Nephron (organoid): Measurements from ENCODE around the gene HSDL1.
"Not testable (repeated sequence)": the region's sequence is repeated elsewhere in the genome, so short reads cannot be mapped to it uniquely, and the experiment has no call there.

Source experiments
- H3K27ac Mint-ChIP-seq, 3 experiments: 2 replicates each; pipeline ENCODE4 v1.8.0; 2020; ENCODE audit warnings: mixed read lengths in 3 of 3, mild to moderate bottlenecking in 2 of 3, moderate library complexity in 1 of 3
- H3K27me3 Mint-ChIP-seq: 2 replicates; pipeline ENCODE4 v1.8.0; 2021; ENCODE audit warnings: low read depth, mild to moderate bottlenecking, moderate library complexity, mixed read lengths
- H3K36me3 Mint-ChIP-seq: 2 replicates; pipeline ENCODE4 v1.8.0; 2020; ENCODE audit warnings: low read depth, mixed read lengths
- H3K4me1 Mint-ChIP-seq: 2 replicates; pipeline ENCODE4 v1.8.0; 2020; ENCODE audit warnings: mixed read lengths
- H3K4me3 Mint-ChIP-seq, 3 experiments: 2 replicates each; pipeline ENCODE4 v1.8.0; 2020; ENCODE audit warnings: mild to moderate bottlenecking in 3 of 3, mixed read lengths in 3 of 3, moderate library complexity in 2 of 3
- H3K9me3 Mint-ChIP-seq: 2 replicates; pipeline ENCODE4 v1.8.0; 2020; ENCODE audit warnings: mixed read lengths
- TF ChIP-seq, protein P1 (sequence below), 3 experiments: fragments of 200-600 bp; sonication (generic); IDR thresholded peaks; one replicate each; pipeline ENCODE4 v1.5.0; 2021; ENCODE audit warnings: antibody characterized with exemption in 3 of 3; ENCODE audit not compliant: unreplicated experiment in 3 of 3

HSDL1 gene

DNA sequence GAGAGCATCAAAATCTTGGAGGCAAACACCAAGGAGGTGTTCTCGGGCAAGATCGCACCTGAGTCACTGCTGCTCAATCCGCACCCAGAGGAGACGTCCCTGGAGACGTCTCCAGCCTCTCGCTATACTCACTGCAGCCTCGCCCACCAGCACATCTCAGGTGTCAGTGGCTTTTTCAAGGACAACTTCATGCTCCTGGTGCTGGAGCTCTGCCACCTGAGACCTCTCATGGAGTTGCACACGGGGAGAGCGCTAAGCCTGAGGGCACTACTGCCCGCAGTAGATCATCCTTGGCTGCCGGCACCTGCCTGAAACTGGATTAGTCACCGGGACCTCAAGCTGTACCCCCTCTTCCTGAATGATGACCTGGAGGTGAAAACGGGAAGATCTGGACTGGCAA is 25.6 kb downstream of the HSDL1 start:
- H3K27ac Mint-ChIP-seq = no peak overlapping the region
- peaks cover 18% of the 10 kb centered on the region for H3K36me3 Mint-ChIP-seq
- peaks cover 14% of the 10 kb centered on the region for H3K4me1 Mint-ChIP-seq
- H3K4me3 Mint-ChIP-seq = peak overlapping the region in 2 of 3 experiments; percentile 59
- no peaks in the 10 kb centered on the region for H3K9me3 Mint-ChIP-seq
- no peaks in the 10 kb centered on the region for H3K27me3 Mint-ChIP-seq
- TF ChIP-seq, protein P1, sequence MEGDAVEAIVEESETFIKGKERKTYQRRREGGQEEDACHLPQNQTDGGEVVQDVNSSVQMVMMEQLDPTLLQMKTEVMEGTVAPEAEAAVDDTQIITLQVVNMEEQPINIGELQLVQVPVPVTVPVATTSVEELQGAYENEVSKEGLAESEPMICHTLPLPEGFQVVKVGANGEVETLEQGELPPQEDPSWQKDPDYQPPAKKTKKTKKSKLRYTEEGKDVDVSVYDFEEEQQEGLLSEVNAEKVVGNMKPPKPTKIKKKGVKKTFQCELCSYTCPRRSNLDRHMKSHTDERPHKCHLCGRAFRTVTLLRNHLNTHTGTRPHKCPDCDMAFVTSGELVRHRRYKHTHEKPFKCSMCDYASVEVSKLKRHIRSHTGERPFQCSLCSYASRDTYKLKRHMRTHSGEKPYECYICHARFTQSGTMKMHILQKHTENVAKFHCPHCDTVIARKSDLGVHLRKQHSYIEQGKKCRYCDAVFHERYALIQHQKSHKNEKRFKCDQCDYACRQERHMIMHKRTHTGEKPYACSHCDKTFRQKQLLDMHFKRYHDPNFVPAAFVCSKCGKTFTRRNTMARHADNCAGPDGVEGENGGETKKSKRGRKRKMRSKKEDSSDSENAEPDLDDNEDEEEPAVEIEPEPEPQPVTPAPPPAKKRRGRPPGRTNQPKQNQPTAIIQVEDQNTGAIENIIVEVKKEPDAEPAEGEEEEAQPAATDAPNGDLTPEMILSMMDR (IDR thresholded peaks at IDR 0.05; ENCODE audit: unreplicated experiment in 3 of 3) = no peak

DNA sequence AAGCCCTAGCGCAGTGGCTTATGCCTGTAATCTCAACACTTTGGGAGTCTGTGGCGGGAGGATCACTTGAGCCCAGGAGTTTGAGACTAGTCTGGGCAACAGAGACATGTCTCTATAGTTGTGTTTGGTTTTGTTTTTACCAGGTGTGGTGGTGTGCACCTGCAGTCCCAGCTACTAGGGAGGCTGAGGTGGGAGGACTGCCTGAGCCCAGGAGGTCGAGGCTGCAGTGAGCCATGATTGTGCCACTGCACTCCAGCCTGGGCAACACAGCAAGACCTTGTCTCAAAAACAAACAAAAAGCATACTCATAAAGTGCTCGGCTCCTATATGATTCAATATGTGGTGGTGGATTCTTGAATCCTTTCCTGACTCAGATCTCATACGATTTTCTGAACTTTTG is 26.7 kb downstream of the HSDL1 start:
- not testable (repeated sequence) for H3K27me3 Mint-ChIP-seq, H3K9me3 Mint-ChIP-seq
- peak overlapping the region; percentile 78 to 94 (median 85) for H3K4me3 Mint-ChIP-seq
- H3K27ac Mint-ChIP-seq = peak overlapping the region; percentile 42 to 80 (median 68)
- peaks cover 12% of the 10 kb centered on the region for H3K36me3 Mint-ChIP-seq
- H3K4me1 Mint-ChIP-seq = peaks cover 14% of the 10 kb centered on the region

DNA sequence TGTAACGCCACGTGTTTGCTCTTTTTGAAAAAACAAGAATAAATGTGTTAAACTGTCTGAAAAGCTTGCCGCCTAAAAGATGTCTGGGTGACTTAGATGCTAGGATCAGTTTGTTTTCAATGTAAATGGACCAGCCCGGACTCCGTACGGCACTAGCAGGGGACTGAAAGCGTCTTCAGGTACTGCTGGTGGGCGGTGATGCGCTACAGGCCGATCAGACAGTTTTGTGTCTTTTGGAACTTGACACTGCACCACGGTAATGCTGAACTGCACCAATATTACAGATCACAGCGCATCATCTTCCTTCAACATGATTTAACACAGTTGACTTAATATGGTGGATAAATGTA is 27.5 kb downstream of the HSDL1 start:
- H3K36me3 Mint-ChIP-seq = peaks cover 6% of the 10 kb centered on the region
- peak overlapping the region; percentile 75 to 99 (median 95) for H3K27ac Mint-ChIP-seq
- TF ChIP-seq, protein P1 (IDR thresholded peaks at IDR 0.05; ENCODE audit: unreplicated experiment in 3 of 3) = no peak
- H3K4me1 Mint-ChIP-seq = peaks cover 14% of the 10 kb centered on the region
- H3K9me3 Mint-ChIP-seq = no peaks in the 10 kb centered on the region
- no peaks in the 10 kb centered on the region for H3K27me3 Mint-ChIP-seq
- H3K4me3 Mint-ChIP-seq = peak overlapping the region; percentile 94 to 97 (median 96)

DNA sequence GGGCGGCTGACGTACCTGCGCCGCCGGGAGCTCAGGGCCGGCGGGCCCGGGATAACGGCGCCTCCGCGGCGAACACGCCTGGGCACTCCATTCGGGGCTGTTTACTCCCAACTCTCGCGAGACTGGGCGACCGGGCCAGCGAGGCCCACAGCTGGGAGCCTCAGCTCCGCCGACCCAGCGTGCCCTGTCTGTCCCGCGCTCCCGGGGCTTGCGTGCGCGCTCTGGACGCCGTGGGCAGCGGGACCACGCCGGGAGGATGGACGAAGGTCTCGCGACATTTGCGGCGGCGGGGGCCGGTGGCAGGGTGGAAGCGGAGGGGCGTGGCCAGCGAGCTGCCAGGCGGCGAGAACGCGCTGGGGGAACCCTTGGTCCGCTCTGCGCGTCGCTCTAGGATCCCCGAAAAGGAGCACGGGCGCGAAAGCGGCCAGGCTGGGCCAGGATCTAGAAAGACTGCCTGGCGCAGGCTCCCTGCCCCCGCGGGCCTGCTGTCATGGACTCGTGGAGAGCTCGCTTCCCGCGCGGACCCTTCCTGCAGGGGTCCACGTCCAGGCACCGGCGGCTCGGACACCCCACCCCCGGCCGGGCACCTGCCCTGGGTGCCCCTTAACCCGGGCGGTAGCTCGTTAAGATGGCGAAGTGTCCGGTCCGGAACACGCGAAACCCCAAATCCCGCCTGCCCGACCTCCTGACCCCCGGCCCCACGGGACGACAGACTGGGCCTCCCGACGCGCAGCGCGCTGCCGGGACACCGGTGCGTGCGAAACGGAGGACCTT is 28.1 kb downstream of the HSDL1 start, which contains the start of gene MBTPS1:
TSS of gene MBTPS1 (minus strand) at position 223 of the 774 bp plus-strand sequence. CDS start 15,159 bp downstream, outside the sequence.
- no peaks in the 10 kb centered on the region for H3K9me3 Mint-ChIP-seq
- TF ChIP-seq, protein P1 (IDR thresholded peaks at IDR 0.05; ENCODE audit: unreplicated experiment in 3 of 3) = no peak
- H3K36me3 Mint-ChIP-seq = peaks cover 3% of the 10 kb centered on the region
- peak within 1 kb of the TSS; percentile 96 to 99 (median 98) for H3K27ac Mint-ChIP-seq
- H3K4me1 Mint-ChIP-seq = peaks cover 14% of the 10 kb centered on the region
- peak within 1 kb of the TSS; percentile 94 to 97 (median 96) for H3K4me3 Mint-ChIP-seq
- no peaks in the 10 kb centered on the region for H3K27me3 Mint-ChIP-seq

DNA sequence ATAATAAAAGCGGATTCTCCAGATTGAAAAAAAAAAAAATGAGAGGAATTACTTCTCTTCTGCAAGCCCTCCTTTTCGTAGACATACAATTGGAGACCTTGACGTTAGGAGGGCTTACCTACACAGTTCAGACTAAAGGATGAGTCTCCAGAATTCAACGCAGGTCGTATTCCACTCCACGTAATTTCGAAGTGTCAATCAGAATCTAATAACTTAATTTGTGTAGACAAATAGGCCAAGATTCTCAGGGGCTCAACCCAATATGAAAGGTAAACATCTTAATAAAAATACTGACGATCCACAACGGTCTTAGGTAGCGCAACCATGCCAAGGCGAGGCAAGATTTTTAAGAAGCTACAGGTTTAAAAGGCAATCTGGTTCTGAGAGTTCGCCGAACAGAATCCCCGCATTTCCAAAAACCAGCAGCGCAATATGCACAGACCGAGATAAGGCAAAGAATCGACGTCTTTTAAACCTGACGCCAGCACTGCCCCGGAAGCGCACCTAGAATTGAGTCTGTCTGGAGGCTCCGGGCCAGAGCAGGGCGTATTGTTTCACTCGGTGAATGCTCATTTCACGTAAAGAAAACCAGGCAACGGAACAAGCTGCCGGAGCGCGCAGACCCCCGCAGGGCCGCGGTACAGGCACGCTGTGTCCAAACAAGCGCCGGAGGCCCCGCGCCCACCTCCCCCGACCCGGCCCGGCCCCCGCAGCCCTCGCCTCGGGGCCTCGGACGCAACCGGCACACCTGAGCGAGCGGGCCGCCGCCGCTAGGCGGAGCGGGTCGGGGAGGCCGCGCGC is 28.9 kb downstream of the HSDL1 start:
- Mint-ChIP-seq H3K4me1 (peaks cover 14% of the 10 kb centered on the region), H3K9me3 (no peaks in the 10 kb centered on the region), H3K36me3 (no peaks in the 10 kb centered on the region), H3K4me3 (peak overlapping the region; percentile 92 to 97 (median 93)), H3K27ac (peak overlapping the region; percentile 96 to 99 (median 98)), H3K27me3 (no peaks in the 10 kb centered on the region)
- TF ChIP-seq, protein P1 (IDR thresholded peaks at IDR 0.05; ENCODE audit: unreplicated experiment in 3 of 3) = peak; percentile 35 to 51 (median 43)

DNA sequence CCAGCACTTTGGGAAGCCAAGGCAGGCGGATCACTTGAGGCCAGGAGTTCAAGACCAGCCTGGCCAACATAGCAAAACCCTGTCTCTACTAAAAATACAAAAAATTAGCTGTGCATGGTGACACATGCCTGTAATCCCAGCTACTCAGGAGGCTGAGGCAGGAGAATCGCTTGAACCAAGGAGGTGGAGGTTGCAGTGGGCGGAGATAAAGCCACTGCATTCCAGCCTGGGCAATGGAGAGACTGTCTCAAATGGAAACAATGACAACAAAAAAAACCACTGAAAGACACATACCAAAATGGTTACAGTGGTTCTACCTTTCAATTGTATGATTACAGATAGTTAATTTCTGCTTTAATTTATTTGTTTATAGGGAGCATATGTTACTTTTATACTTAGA is 33.0 kb downstream of the HSDL1 start:
- not testable (repeated sequence) for H3K27me3 Mint-ChIP-seq

More for the DNA sequence above, 33.0 kb downstream of the HSDL1 start:
- H3K27ac Mint-ChIP-seq, H3K36me3 Mint-ChIP-seq, H3K9me3 Mint-ChIP-seq, H3K4me3 Mint-ChIP-seq: not testable (repeated sequence)
- peaks cover 33% of the 10 kb centered on the region for H3K4me1 Mint-ChIP-seq
